IPS-NIHi7 (cell line): Measurements from ENCODE around the gene FAM180A.

Experiments
- DNase-seq: peaks from one replicate; pipeline ENCODE4 v3.0.0; 2012; ENCODE audit warnings: mixed read lengths; ENCODE audit errors: extremely low spot score

FAM180A gene

DNA sequence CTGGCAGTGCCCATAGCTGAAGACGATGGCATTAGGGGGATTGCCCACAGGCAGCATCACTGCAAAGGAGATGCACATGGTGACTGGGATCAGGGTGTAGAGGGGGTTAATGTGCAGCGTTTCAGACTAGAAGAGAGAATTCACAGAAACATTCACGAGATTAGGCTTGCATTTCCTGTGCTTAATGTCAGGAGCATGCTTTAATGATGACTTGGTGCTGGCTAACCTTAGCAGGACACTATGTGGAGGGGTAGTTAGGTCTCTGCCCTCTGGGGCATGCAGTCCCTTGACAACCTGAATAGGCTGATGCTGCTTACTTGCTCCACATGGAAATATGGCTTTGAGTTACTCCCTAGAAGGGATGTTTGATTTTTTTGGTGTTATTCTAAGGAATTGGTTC lies 64.5 kb downstream of the FAM180A start:
- DNase-seq, result no peak

DNA sequence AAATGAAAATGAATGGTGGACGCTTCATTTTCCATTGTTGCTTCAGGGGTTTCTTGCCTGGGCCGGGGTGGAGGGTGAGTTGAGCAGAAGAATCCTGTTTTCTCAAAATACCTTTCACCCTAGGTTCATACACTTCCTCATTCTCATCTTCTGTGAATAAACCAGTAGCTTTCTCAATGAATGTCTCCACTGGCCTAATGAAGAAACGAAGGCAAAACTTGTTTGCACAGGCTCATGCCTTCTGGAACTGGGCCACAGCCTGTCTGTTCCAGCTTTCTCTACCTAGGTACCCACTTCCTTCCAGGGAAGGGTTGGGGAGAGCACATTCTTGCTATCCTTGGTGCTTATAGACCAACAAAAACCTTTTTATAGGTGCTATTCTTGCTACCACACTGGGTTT lies 65.0 kb downstream of the FAM180A start:
- no peak for DNase-seq

DNA sequence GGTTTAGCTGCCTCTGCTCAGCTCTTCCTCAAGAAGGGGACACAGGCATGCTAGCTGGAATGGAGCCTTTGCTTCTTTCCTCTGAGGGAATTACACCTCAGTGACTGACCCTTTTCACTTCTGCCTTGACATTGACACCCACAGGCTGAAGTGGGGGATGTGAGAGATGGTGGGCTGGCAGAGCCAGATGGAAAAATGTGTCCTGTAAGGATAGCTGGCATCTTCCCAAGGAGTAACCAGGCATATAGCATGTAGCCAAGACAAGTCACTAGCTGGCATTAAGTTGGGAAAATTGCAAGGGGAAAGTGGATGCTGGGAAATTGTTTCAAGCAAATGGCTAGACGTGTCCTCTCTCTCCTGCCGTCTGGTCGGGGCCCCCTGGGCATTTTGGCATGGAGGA lies 66.4 kb downstream of the FAM180A start:
- DNase-seq, result no peak

DNA sequence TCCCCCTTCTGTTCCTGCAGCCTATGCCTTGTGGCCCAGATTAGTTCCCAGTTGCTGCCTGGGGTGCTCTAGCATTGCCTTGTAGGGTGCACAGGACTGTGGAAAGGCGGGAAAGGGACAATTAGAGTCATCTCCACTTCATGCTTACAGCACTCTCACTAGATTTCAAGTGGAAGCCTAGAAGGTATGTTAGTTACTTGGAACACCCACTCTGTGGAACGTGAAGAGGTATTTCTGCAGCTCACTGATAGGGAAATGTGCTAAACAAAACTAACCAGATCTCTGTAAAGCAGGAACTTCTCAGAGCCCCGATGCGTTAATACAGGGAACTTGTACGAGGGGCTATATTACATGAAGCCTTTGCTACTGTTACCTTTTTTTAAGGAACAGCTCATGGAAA lies 66.9 kb downstream of the FAM180A start:
- DNase-seq, result no peak
